ENCODE measurements around the gene LTF. TPM values are rescaled to one million over a fixed set of nuclear protein-coding genes. Genes with fewer than 3 reads are reported as not detected.

LTF gene
- total RNA-seq, 2 experiments from 2014 or later, result not detected

DNA sequence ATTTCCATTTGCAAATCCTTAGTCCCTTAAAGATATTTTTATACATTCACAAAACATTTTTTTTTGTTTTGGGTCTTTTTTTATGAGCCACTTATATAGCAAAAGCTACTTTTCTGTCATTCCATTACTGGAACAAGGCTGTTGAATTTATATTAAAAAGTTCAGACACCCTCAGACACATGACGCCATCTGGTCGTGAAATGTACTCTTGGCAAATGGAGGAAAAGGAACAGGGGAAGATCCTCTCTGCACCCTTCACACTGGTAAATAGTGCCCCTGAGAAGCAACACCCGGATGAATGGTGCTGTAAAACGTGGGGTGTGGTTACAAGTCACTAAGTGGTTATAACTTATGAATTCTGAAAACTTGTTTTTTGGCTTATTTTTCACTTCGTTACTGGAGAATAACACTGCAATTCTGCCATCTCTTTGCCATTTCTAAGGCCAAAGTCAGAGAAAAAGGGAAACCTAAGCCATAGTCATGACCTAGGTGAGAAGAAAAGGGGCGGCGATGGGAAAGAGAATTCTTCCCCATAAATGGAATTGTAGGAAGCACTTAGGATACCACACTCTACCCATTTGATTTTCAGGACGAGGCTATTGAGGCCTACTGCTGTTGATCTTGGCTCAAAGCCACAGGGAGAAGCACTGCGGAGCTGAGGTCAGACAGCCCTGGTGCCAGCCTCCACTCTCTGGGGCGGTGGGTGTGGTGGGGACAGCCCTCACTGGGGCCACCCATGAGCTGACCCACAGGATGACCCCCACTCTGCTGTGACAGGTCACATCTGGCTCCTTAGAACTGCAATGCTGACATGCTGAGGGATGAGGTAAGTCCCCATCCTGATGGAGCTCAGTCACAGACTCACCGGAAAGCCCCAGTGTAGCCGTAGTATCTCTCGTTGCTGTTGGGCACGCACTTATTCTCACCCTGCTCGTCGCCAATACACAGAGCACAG lies 21.9 kb downstream of the LTF start:
- Histone ChIP-seq H3K9me3 (ENCODE audit: low read length) (no peaks in the 10 kb centered on the region), H3K4me2 (ENCODE audit: low read length) (no peak overlapping the region), H3K27ac (ENCODE audit: low read depth, low read length, poor library complexity, severe bottlenecking) (no peak overlapping the region), H3K79me2 (ENCODE audit: insufficient read depth, low read depth, low read length) (no peaks in the 10 kb centered on the region), H3K4me3 (ENCODE audit: low read depth, low read length, poor library complexity, severe bottlenecking) (no peak overlapping the region), H3K9me2 (ENCODE audit: insufficient read depth, low read length) (no peaks in the 10 kb centered on the region), H2AFZ (ENCODE audit: low read length) (no peak overlapping the region), H4K20me1 (ENCODE audit: insufficient read depth, low read length) (no peaks in the 10 kb centered on the region), H3K4me1 (ENCODE audit: insufficient read depth, low read length, poor library complexity, severe bottlenecking) (peaks cover 7% of the 10 kb centered on the region), H3K36me3 (ENCODE audit: insufficient read depth, low read length) (no peaks in the 10 kb centered on the region)
- ChIA-PET CTCF (ENCODE audit: unreplicated experiment) (no interaction called here), POLR2A (interaction anchor here (0.6 to 0.8 kb wide), 2 partner anchors 18 to 32 kb away, joined by 3 read pairs; no protein-coding TSS in a partner anchor)
- intact Hi-C loops (cut with micrococcal nuclease; ENCODE audit: unreplicated experiment), result no loop called here
- BruUV-seq (replicated peaks), result no TSS peak
- DNase-seq (ENCODE audit: low spot score), result no peak
- TF ChIP-seq EZH2phosphoT487 (IDR thresholded peaks at IDR 0.05; ENCODE audit: borderline replicate concordance, low read depth, low read length), result no peak
- TF ChIP-seq, protein P1, sequence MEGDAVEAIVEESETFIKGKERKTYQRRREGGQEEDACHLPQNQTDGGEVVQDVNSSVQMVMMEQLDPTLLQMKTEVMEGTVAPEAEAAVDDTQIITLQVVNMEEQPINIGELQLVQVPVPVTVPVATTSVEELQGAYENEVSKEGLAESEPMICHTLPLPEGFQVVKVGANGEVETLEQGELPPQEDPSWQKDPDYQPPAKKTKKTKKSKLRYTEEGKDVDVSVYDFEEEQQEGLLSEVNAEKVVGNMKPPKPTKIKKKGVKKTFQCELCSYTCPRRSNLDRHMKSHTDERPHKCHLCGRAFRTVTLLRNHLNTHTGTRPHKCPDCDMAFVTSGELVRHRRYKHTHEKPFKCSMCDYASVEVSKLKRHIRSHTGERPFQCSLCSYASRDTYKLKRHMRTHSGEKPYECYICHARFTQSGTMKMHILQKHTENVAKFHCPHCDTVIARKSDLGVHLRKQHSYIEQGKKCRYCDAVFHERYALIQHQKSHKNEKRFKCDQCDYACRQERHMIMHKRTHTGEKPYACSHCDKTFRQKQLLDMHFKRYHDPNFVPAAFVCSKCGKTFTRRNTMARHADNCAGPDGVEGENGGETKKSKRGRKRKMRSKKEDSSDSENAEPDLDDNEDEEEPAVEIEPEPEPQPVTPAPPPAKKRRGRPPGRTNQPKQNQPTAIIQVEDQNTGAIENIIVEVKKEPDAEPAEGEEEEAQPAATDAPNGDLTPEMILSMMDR (conservative IDR thresholded peaks at IDR 0.05; ENCODE audit: low read length), result no peak

DNA sequence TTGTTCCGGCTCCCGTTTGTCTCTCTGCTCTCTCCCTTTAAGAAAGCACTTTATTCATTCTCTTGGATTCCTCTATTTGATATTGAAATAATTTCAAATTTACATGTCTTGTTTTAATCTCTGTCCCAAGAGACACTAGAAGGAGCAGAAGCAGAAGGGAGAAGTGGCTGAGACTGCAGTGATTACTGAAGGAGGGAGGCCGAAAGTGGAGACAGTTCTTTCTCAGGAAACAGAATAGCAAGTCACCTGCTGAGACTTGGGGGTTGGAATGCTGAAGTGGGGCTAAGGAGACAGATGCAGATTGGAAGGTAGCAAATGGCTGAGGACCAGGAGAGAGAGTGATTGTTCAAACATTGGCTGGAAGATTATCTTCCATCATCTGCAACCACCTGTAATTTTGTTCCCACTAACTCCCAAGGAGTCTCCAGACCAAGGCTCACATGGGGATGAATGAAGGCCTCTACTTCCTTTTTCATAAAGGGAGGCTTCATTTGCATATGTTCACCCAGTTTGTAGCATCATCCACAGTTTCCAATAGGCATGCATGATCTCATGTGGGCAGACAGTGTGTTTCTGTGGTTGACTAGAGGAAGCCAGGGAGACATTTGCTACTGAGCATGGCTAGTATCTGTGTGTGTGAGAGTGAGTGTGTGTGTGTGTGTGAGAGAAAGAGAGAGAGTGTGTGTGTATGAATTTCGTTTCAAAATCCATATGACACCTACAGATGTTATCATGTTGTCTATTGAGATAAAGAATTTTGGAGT lies 24.0 kb downstream of the LTF start:
- H3K9me2 ChIP-seq (ENCODE audit: insufficient read depth, low read length), result no peaks in the 10 kb centered on the region

More for the DNA sequence above, 24.0 kb downstream of the LTF start:
- CTCF ChIA-PET (ENCODE audit: unreplicated experiment), result no interaction called here
- BruUV-seq (replicated peaks), result no TSS peak
- no peak for DNase-seq (ENCODE audit: low spot score)
- TF ChIP-seq EZH2phosphoT487 (IDR thresholded peaks at IDR 0.05; ENCODE audit: borderline replicate concordance, low read depth, low read length), result no peak
- TF ChIP-seq, protein P1 (conservative IDR thresholded peaks at IDR 0.05; ENCODE audit: low read length), result no peak
- no peak overlapping the region for H3K27ac ChIP-seq (ENCODE audit: low read depth, low read length, poor library complexity, severe bottlenecking)
- H3K4me3 ChIP-seq (ENCODE audit: low read depth, low read length, poor library complexity, severe bottlenecking), result no peak overlapping the region
- H3K9me3 ChIP-seq (ENCODE audit: low read length), result no peaks in the 10 kb centered on the region
- POLR2A ChIA-PET, result no interaction called here
- intact Hi-C loops (cut with micrococcal nuclease; ENCODE audit: unreplicated experiment), result no loop called here
- no peak overlapping the region; the same call in 1 of the 2 replicates for H3K4me2 ChIP-seq (ENCODE audit: low read length)
- H3K79me2 ChIP-seq (ENCODE audit: insufficient read depth, low read depth, low read length), result no peaks in the 10 kb centered on the region
- H3K36me3 ChIP-seq (ENCODE audit: insufficient read depth, low read length), result no peaks in the 10 kb centered on the region
- H4K20me1 ChIP-seq (ENCODE audit: insufficient read depth, low read length), result no peaks in the 10 kb centered on the region
- H3K4me1 ChIP-seq (ENCODE audit: insufficient read depth, low read length, poor library complexity, severe bottlenecking), result peaks cover 7% of the 10 kb centered on the region
- no peak overlapping the region for H2AFZ ChIP-seq (ENCODE audit: low read length)
